Astrocyte of the spinal cord (primary cell): Measurements from ENCODE around the gene LTB4R2.

Source experiments
- DNase-seq: peaks from one replicate; pipeline ENCODE4 v3.0.0; 2011; ENCODE audit warnings: low read depth, low spot score
- H3K4me3 ChIP-seq: 2 replicates; pipeline ENCODE4 v1.5.1; 2011; ENCODE audit warnings: low read depth, mild to moderate bottlenecking, low read length, moderate library complexity
- CTCF ChIP-seq: IDR thresholded peaks from 2 replicates; pipeline ENCODE4 v1.5.1; 2012; ENCODE audit warnings: low read depth, mild to moderate bottlenecking, low read length, inconsistent platforms
- in situ Hi-C: cut with HindIII; loops from 2 replicates; pipeline ENCODE4 v1.10.0; 2017; ENCODE audit warnings: low sequenced_read_pairs

The LTB4R2 gene

DNA sequence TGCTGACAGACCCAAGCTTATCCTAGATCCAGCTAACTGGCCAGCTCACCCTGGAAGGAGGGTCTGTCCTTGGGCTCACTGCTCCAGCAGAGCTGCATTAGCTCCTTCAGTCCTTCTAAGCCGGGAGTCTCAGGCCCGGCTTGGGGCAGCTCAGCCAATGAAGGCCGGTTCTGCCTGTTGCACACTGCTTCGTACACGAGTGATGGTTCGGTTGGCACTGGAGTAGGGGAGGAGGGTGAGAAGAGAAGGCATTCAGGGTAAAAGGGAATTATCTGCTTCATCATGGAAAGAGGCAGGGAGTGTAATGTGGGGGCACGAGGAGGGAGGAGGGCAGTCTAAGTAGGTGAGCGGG is 27.9 kb downstream of the LTB4R2 start:
- no peak for TF ChIP-seq CTCF
- in situ Hi-C loops = loop anchor here (10.0 kb wide), 1 partner anchor 97 kb away; no protein-coding TSS in a partner anchor

GRCh38 chr14:24338843-24339242 is 28.9 kb downstream of the LTB4R2 start:
- no peak overlapping the region for H3K4me3 ChIP-seq
- TF ChIP-seq CTCF = no peak
- in situ Hi-C loops = loop anchor here (10.0 kb wide), 1 partner anchor 96 kb away; no protein-coding TSS in a partner anchor
- no peak for DNase-seq

More for the DNA sequence above, 27.9 kb downstream of the LTB4R2 start:
- no peak overlapping the region for H3K4me3 ChIP-seq
- DNase-seq = no peak

DNA sequence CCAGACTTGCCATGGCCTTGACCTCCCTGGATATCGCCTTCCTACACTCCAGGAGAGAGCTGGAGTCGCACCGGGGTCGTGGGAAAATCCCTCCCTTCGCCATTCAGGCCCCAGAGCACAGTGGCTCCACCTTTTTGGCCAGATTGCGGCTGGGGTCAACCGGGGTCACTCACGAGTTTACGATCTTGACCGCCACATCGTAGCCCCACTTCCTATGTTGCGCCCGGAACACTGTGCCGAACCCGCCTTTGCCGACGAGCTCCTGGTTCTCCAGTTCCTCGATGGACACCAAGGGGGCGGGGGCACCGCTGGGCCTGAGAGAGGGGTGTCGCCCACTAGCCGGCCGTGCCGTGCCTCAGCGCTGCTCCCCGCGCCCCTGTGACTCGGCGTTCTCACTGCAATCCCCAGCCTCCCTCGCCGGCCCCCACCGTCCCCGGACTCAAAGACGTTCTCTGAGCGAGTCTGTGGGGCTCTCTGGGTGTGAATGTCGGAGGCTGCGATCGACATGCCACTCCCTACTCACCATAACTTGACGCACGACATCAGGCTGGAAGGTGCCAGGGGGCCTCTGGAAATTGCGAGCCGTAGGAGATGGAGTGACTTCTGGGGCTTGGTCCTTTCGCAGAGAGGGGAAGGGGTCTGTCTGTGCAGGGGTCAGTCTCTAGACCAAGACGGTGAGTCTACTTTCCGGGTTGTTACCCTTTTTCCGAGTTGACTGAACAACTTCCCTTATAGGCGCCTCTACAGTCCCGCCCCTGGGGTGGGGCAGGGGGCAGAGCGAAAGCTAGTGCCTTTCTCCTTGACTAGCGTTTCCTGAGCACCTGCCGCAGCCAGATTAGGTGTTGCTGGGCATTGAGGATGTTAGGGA is 29.6 kb downstream of the LTB4R2 start, which contains the start of gene RIPK3:
Gene RIPK3, minus strand, starts transcription at position 708 of the 868 bp plus-strand sequence. Its CDS starts 165 bp downstream, at position 543.
- no peak for TF ChIP-seq CTCF
- H3K4me3 ChIP-seq = no peak within 1 kb of the TSS
- in situ Hi-C loops = loop anchor here (10.0 kb wide), 1 partner anchor 95 kb away; no protein-coding TSS in a partner anchor
- DNase-seq = no peak

DNA sequence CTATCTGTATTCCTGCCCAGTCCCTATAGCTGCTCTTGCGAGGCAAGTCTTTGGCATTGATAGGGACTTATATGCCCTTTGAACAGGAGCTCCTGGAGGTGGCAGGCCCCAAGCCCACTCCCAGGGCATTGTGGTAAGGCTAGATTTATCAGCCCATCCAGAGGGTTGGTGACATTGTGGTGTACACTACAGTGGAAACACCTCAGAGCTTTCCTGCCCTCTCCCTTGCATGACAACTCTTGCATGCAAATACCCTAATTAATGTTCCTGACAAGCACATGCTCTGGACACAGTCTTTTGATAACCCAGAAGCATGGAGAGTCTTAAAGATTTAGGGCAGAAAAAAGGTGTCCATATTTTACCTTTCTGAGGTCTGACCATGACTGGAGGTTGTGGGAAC is 30.7 kb downstream of the LTB4R2 start:
- in situ Hi-C loops = no loop called here
- no peak overlapping the region for H3K4me3 ChIP-seq
- DNase-seq = no peak
- TF ChIP-seq CTCF = no peak

- in situ Hi-C loops = no loop called here
- DNase-seq = no peak
- no peak overlapping the region for H3K4me3 ChIP-seq
- no peak for TF ChIP-seq CTCF
Observed at GRCh38 chr14:24342889-24343288, 32.9 kb downstream of the LTB4R2 start.

DNA sequence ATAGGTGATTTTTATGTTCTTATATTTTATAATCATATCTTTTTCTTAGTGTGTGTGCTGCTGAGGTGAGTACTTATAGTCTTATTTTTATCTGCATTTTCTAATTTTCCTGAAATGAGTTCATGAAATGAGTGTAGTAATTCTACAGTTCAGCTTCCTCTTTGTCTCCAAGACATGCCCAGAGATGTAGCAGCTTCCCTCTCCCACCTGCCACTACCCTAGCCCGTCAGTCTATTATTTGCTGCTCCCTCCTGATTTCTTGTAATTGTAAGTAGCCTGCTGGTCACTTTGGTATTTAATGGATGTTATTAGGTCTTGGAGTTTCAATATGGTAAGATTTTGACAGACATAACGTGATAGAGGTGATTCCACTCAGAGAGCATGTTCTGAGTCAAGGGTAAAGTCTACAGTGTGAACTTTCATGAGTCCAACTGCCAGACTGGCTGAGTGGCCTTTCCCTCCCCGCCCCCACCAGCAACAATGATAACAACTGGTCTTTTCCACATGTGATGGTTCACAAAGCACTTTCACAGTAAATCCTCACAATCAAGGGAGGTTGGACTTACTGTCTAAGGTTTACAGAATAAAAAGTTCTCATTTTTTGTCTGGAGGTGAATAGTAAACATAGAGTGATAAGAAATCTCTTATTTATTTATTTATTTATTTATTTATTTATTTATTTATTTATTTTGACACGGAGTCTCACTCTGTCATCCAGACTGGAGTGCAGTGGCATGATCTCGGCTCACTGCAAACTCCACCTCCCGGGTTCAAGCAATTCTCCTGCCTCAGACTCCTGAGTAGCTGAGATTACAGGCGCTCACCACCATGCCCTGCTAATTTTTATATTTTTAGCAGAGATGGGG is 34.1 kb downstream of the LTB4R2 start:
- TF ChIP-seq CTCF = no peak
- no peak overlapping the region for H3K4me3 ChIP-seq
- in situ Hi-C loops = no loop called here
- DNase-seq = no peak
